Left kidney (tissue), 2 donors: ENCODE results near the gene DCHS2. TPM values are rescaled to one million over a fixed set of nuclear protein-coding genes. Genes with fewer than 3 reads are reported as not detected.

Experiments used
- DNase-seq: peaks from one replicate; pipeline ENCODE4 v3.0.0-alpha.2; 2013
- polyA plus RNA-seq: library from polyadenylated mRNA; unstranded; fragments of 120-200 nt; gene quantifications from one replicate; pipeline ENCODE4 v1.2.1, GENCODE V29; 2013; ENCODE audit not compliant: insufficient read length

The DCHS2 gene
- polyA plus RNA-seq, 1 donor = 8.4 TPM

GRCh38 chr4:154211506-154211905, 280.1 kb downstream of the DCHS2 start:
- DNase-seq = no peak

- no peak for DNase-seq
Measured at GRCh38 chr4:154208424-154208823, 283.2 kb downstream of the DCHS2 start.

DNA sequence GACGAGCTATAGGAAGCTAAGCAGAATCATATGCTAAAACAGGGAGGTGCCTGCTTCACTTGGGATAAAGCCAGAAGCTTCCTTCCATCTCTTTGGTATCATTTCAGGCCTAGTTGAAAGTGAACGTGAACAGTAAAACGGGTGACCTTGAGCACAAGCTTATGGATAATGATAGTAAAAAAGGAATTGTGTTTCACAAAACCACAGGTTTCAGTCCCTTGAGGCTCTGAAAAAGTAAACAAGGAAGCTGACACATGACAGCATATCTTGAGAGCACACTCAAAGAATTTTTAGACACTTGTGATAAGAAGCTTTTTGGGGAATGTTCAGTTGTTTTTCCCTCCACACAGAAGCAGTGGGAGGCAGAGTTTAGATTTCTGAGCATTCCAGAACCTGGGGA, 286.1 kb downstream of the DCHS2 start:
- no peak for DNase-seq

DNA sequence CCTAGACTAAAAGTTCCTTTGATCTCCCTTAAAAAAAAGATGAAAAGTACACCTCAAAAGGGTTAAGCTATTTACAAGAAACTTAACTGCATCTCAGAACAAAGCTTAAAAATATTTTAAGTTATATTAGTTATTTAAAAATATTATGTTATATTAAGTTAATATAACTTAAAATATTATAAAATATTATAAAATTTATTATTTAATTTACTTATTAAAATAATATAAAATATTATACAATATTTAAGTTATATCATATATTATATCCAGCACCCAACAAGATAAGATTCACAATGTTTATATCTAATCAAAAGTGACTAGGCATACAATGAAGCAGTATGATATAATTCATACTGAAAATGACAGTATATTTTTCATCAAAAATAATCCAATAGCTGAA, 296.9 kb downstream of the DCHS2 start:
- no peak for DNase-seq

- no peak for DNase-seq
Measured at GRCh38 chr4:154192585-154192984, 299.0 kb downstream of the DCHS2 start.

DNA sequence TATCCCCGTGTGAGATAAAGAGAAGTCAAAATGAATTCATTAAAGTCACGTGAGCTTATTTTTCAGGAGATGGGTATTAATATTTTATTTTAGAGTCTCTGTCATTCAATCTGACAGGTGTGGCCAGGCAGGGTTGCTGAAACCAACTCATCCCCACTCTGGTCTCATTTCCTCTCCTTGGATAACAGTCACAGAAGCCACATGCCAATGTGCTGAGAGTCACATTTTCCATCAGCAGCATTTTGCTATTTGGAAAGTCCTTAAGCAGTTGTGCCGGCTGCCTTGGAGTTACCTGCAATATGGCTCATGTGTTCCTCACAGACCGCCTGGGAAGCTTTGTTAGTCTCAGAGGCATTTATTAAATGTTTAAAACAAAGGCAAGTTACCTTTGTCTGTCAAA, 302.3 kb downstream of the DCHS2 start:
- DNase-seq = no peak

GRCh38 chr4:154186888-154187287, 304.7 kb downstream of the DCHS2 start:
- no peak for DNase-seq

DNA sequence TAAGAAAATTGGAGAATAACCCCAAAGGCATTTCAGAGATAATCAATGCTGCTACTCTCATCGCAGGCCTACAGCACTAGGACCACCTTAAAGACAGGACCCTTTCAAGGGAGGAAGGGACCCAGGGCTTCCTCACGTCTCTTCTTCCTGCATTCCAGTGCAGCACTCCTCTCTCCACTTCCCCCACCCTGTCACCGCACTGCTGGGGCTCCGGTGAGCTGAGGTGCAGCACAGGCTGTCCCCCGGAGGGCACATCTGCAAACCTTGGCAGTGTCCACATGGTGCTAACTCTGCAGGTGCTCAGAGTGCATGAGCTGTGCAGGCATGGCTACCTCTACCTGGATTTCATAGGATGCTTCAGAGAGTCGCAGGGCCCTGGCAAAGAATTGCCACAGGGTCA, 305.6 kb downstream of the DCHS2 start:
- no peak for DNase-seq

GRCh38 chr4:154184238-154184637, 307.4 kb downstream of the DCHS2 start:
- no peak for DNase-seq

- DNase-seq = no peak
Measured at GRCh38 chr4:154183264-154183663, 308.3 kb downstream of the DCHS2 start.

Other genes starting within 250 kb of the DCHS2 start
- gene PLRG1, start 58.6 kb upstream of the DCHS2 start, polyA plus RNA-seq = 130 TPM
- gene FGB, start 71.2 kb upstream of the DCHS2 start, polyA plus RNA-seq = 12.3 TPM
- 0.12 TPM for gene FGA, start 98.9 kb upstream of the DCHS2 start, polyA plus RNA-seq
- not detected for gene FGG, start 120.9 kb upstream of the DCHS2 start, polyA plus RNA-seq